GM19467 (cell line): ENCODE results near the gene C3orf80.
"Not testable (repeated sequence)": the region's sequence is repeated elsewhere in the genome, so short reads cannot be mapped to it uniquely, and the experiment has no call there.

Experiments
- ATAC-seq: cut with Tn5 transposase; IDR thresholded peaks from one replicate; pipeline ENCODE4 v1.9.1; 2021; ENCODE audit warnings: mild to moderate bottlenecking, moderate library complexity; ENCODE audit not compliant: unreplicated experiment

C3orf80 gene

DNA sequence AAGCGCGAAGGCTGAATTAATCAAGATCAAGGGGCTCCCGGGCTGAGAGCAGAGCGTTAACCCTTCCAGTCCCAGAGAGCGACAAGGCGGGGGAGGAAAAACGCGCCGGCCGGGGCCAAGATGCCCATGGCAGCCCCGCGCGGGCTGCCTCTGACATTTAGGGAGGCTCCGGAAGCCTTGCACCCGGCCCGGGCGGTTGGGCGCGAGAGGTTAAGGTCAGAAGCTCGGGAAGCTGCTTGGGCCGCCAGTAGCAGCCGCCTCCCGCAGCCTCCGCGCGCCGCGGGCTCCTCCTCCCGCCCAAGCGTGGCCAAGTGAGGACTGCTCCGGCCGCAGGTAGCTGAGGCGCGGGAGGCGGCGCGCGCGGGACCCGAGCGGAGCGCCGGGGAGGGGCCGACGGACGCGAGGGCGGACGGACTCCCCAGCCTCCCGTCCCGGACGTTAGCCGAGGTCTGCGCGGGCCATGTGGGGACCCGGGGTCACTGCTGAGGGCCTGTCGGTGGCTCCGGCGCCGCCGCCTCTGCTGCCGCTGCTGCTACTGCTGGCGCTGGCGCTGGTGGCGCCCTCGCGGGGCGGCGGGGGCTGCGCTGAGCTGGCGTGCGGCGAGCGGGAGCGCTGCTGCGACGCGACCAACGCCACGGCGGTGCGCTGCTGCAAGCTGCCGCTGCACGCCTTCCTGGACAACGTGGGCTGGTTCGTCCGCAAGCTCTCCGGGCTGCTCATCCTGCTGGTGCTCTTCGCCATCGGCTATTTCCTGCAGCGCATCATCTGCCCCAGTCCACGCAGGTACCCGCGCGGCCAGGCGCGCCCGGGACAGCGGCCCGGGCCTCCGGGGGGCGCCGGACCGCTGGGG, at the start of gene C3orf80:
C3orf80 (plus strand) TSS at position 247 of the 850 bp plus-strand sequence; CDS start at position 461, 214 bp downstream.
- peak; percentile 81 for ATAC-seq

DNA sequence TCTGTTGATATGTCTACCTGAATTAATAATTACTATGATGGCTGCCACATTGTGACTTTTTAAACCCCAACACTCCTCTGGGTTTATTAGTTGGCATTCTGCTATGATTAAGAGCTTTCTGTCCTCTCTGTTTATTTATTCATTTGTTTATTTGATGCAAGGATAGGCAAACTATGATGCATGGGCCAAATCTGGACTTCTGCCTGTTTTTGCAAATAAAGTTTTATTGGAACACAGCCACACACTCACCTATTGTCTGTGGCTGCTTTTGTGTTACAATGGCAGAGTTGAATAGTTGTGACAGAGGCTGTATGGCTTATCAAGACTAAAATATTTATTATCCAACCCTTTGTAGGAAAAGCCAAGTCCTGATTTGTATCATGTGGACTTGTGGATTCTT, 48.3 kb upstream of the C3orf80 start:
- ATAC-seq, result no peak

DNA sequence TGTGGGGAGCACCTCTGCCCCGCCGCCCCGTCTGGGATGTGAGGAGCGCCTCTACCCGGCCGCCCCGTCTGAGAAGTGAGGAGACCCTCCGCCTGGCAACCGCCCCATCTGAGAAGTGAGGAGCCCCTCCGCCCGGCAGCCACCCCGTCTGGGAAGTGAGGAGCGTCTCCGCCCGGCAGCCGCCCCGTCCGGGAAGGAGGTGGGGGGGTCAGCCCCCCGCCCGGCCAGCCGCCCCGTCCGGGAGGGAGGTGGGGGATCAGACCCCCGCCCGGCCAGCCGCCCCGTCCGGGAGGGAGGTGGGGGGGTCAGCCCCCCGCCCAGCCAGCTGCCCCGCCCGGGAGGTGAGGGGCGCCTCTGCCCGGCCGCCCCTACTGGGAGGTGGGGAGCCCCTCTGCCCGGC, 46.6 kb upstream of the C3orf80 start:
- ATAC-seq, result not testable (repeated sequence)

DNA sequence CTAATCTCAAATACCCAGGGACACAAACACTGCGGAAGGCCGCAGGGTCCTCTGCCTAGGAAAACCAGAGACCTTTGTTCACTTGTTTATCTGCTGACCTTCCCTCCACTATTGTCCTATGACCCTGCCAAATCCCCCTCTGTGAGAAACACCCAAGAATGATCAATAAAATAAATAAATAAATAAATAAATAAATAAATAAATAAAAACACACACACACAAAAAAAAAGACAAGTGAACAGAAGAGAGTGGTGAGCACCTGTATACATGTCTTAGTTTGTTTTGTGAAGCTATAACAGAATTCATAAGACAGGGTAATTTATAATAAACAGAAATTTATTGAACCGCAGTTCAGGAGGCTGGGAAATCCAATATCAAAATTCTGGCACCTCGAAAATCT, 45.8 kb upstream of the C3orf80 start:
- ATAC-seq, result not testable (repeated sequence)

DNA sequence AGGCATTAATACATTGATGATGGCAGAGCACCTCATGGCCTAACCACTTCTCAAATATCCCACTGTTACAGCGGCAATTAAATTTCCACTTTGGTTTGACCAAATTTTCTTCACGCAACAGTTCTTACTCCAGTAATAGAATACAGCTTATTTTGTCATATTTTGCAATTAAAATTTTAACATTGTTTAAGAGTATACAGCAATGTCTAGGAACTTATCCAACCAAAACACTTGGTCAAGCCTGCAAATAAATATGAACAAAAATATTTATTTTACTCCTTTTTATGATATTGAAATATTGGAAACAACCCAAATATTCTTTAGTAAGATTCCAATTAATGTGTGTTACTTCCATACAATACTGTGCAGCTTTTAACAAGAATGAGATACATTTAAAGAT, 45.3 kb upstream of the C3orf80 start:
- no peak for ATAC-seq

DNA sequence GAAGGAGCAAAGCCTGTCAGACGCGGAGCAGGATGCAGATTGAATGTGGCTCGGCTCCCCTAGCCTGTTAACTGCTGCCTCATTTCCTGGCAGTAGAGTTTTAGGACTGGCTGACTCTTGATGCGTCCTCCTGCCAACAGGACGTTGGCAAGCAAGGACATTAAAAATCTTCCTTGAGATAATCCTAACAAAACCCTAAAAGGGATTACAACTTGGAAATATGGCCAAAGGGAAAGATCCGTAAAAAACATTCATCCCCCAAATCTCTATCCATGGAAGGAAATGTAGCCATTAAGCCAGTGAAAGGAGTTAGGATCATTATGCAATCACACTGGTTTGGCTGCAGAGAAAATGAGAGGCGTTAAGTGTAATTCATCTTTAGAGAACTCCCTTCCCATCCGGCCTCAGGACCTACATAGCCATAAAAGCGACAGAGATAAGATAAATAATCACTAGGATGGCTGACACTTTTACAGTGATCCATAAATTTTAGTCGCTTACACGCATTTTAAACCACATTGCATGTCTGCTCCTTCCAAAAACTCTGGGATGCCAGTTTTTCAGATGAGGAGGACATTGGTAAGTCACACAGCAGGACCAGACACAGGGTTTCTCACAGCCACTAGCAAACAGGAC, 44.5 kb upstream of the C3orf80 start:
- no peak for ATAC-seq

DNA sequence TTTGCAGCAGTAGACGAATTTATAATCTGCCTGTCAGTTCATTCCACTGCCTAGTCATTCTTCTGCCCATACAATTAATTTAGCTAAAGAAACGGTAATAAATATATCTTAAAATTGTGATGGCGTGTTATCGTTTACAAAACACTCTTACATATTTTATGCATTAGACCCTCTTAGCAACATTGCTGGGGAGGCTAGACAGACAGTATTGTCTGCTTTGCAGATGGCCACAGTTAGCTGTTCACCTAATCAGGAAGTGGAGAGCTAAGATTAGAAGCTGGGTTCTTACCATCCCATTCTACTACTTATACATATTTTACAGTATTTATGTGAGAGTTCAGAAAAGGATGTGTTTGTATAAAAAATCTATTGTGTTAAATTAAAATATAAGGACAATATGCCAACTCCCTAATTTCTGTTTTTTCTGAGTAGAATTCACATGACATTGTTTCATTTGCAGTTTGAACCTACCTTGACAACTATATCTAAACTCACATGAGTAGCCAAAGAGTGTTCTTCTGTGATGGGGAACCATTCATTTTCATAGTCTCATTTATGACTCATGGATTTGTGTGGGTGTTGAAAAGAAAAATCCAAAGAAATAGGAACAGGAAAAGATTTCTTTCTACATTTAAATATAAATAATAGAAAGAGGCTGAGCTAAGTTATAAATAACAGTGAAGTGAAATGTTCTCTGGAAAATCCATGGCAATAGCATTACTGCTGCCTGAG, 41.7 kb upstream of the C3orf80 start:
- ATAC-seq, result no peak

DNA sequence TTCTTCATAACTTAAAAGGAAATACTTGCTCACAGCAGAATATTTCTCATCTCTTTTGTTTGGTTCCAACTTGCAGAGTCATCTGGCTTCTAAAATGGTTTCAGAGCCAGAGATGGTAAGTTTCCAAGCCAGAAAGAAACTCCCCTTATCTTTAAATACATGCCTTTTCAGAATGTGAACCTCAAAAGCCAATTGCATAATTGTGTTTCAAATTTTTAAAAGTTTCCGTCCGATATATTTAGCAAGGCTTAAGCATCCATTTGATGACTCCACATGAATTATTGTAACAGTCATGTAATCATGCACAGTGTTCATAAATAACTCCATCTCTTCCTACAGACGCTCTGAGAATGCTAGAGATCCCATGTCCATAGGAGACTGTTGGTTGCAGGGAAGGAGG, 40.6 kb upstream of the C3orf80 start:
- ATAC-seq, result no peak

DNA sequence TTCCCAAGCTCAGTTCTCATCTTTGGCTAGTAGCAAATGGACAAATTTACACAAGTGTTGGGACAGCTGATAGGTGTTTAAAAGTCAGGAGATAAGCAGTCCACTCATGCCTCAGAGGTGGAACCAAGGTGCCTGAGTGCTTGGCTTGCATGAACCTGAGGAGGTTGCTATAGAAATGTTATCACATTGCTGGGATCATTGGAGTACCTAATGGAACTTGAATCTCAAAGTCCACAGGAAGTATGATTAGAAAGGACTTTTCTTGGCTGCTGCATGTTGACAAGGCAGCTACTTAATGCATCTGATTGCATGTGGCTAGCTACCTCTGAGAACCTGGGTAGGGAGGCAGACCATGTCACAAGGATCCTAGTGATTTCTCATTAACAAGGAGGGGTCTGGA, 39.5 kb upstream of the C3orf80 start:
- no peak for ATAC-seq

DNA sequence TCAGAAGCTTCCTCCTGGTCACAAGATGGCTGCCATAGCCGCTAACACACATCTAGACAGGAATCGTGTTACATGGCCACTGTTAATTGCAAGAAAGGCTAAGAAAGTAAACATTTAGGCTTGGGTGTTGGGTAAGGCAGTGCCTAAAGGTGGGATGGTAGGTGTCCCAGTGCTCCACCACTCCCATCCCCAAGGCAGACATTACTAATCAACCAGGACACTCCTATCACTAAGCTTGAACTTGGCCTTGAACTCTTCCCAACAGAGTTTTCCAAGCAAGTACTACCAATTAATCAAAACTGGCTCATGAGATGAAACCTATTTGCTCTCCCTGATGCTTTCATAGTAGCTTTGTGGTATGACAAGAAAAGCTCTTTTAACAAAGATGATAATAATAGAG, 37.9 kb upstream of the C3orf80 start:
- ATAC-seq, result no peak

DNA sequence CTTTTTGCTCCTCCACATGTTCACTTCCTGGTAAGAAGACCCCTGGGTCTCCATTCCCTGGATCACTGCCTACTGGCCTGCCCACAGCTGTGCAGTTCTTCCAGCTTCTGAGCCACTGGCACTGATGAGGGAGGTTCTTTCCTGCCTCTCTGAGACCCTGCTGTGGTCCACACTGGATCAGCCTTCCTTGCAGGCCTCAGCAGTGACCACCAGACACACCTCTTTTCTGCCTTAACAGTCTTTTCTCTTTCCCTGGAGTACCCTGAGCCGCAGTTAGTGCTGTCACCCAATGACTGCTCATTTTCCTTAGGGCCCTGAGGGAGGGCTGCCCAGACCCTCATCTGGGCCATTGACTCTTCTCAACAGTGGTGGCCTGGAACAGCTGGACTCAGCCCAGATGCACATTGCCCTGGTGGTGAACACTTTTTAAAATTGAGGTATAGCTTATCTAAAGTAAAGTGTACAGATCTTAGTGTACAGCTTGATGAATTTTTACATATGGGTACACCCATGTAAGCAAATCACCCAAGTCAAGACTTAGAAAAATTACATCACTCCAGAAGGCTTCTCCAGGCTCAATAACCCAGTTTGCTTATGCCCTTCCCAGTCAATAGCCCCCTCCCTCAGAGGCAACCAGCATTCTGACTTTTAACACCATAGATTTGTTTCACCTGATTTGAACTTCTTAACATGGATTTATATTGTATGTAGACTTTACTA, 32.8 kb upstream of the C3orf80 start:
- ATAC-seq, result no peak

DNA sequence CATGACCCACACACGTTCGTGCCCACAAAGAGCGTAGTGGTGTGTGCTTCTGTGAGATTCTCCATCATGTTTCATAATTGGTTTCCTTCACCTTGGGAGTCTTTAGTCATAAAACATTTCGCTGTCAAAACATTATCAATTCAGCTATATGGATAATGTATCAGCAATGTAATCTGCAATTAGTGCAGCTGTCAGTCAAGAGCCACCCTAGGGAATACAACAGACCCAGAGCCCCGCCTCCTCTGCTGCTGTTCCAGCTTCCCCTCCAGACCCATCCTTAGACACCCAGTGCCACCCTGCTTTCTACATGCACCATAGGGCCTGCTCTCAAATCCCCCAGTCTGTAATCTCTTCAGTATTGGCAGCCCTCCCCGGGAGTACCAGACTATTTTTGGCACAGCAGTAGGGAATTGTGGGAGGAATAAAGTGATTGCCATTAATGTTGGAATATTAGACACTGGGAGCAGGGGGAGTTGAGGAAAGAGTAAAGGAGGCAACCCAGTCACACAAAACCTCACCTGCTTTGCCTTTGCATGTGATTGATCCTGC, 31.5 kb upstream of the C3orf80 start:
- ATAC-seq, result no peak

DNA sequence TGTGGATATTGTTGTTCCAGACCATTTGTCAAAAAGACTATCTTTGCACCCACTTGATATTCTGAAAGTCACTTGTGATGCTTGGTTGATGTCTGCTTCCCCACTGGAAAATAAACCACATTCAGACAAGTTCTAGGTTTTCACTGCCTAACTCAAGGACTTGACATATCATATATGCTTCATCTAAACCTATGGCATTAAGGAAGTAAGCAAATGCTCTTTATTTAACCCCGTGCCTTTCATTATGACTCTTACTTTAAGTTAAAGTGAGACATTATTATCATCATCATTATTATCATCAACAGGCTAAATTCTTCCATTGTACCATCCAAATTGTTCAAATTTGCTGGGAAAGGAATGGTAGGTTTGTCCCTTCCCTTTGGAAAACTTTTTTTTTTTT, 30.8 kb upstream of the C3orf80 start:
- ATAC-seq, result no peak

DNA sequence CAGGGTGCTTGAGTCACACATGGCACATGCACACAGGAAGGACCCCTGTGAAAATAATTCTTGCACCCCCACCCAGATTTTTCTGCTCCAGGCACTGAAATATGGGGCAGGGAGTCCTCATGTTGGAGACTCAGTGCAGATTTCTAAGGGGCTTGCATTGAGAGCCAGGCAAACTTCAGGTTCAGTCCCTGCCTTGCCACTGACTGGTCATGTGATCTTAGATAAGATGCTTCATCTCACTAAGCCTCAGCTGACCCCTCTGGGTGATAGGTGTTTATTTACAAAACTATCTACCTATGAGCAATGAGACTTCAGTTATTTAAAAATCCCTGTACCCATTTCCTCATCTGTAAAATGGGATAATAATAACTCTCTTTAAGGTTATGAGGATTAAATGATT, 30.1 kb upstream of the C3orf80 start:
- no peak for ATAC-seq

DNA sequence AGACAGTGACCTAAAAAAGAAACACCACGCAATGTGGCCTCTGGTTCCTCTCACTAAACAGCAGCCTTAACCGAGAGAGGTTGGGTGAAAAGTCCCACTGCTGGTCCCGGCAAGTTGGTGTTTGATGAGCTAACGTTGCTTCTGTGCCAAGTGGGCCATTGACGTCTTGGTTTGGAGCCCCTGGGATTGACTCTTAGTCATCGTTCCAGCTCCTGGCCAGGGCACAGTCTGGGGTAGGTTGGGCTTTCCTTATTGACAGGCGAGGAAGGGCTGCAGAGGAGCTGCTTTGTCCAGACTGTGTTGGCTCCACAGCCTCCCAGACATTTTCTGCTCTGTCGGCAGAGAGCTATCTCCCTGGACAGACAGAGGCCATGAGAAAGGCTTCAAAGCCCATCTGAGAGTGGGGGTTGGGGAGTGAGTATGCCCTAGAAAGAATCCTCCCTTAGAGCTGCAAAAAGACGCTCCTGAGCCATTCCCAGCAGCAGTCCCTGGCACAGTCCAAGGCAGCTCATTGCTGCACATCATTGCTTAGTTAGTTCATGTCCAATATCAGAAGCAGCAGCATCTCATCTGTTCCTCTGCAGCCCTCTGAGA, 28.6 kb upstream of the C3orf80 start:
- no peak for ATAC-seq

DNA sequence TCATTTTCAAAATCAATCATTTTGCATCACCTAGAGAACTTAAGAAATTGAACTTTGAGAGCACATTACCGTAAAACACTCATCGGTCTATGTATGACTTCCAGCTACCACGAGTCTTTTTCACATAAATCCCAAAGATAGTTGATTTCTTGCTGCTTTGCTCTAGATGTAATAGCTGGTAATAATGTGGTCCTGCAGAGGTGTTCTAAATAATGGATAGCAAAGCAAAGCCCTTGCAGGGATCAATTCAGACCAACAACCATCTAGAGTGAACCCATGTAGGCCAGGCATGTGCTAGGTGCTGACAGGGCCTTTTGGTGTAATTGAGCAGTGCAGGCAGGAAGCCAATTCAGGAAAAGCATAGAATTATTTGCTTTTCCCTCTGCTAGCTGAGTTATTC, 26.1 kb upstream of the C3orf80 start:
- no peak for ATAC-seq

DNA sequence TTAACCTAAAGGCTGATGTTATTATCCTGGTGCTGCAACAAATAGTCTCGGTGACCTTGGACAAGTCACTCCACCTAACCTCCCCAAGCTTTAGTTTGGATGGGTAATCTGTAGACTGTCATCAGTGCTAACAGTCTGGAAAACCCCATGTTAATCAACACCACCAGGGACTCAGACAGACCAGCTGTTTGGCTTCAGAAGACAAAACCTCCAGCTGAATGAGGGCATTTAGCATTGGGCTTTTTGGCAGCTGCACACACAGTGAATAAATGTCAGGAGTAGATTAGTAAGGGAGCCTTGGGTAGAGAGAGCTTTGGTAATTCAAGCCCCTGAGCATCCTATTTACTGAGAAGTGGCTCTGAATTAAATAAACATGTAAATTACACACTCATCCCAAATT, 24.9 kb upstream of the C3orf80 start:
- peak; percentile 73 for ATAC-seq

DNA sequence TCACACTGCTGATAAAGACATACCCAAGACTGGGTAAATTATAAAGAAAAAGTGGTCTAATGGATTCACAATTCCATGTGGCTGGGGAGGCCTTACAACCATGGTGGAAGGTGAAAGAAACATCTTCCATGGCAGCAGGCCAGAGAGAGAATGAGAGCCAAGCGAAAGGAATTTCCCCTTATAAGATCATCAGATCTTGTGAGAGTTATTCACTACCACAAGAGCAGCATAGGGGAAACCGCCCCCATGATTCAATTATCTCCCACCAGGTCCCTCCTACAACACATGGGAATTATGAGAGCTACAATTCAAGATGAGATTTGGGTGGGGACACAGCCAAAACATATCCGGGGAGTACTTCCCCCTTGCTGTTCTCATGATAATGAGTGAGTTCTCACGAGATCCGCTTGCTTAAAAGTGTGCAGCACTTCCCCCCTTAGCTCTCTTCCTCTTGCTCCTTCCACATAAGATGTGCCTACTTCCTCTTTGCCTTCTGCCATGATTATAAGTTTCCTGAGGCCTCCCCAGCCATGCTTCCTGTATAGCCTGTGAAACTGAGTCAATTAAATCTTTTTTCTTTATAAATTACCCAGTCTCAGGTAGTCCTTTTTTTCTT, 20.7 kb upstream of the C3orf80 start:
- not testable (repeated sequence) for ATAC-seq

DNA sequence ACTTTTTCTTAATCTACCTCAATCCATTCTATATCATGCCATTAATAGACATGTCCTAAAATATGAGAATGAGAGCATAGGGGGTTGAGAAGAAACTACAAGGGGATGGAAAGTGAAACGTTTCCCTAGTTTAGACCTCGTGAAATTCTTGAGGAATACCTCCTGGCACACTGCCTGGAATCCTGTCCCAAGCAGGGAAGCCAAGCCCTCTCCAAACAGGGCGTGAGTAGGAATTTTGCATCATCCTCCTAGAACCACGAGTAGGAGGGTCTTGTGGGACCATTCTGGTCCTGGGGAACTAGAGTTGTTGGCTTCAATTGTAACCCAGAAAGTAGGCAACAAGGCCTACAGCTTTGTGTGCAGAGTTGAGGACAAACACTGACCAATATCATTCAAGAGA, 19.6 kb upstream of the C3orf80 start:
- no peak for ATAC-seq

DNA sequence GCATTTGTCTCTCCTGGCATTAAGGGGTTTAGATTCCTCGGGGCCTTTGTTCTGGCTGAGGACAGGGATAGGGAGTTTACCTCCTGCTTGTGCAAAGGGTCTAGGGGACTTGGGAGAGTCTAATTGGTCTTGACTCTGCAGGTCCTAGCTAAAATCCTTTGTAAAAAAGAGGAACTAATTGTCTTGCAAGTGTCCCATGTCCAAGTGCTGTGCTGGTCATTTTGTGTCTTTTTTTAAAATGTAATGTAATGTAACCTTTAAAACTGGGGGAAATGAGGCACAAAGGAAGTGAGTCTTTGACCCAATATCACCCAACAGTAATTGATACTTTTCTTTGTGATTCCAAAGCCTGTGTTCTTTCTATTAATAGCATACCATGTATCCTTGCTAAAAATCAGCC, 14.9 kb upstream of the C3orf80 start:
- ATAC-seq, result no peak
